Heart left ventricle (tissue), 13 donors: Measurements from ENCODE around the gene INPP1.

Experiments
- CTCF ChIP-seq, 12 donors: fragments of 200-600 bp; sonication (generic) in 4 of 12; IDR thresholded peaks; one replicate each; pipeline versions ENCODE4 v1.5.0 to v1.8.0; 2018 to 2022; ENCODE audit warnings: antibody characterized with exemption in 12 of 12, mild to moderate bottlenecking in 5 of 12
- POLR2A ChIP-seq, 2 donors: fragments of 450-650 bp; IDR thresholded peaks; one replicate each; pipeline ENCODE4 v1.6.1; 2017; ENCODE audit warnings: antibody characterized with exemption in 2 of 2, mild to moderate bottlenecking in 2 of 2, moderate library complexity in 2 of 2
- donor health status: ischemic (EF 13 %, LVEDD 7.1; RV severe dilation, severe dysfunction).
- donor health status: DM: no; HTN: yes; CAD: no.
- donor health status: DM: no; HTN: no; CAD: no.
- donor health status: ischemic (EF 25% LVEDD 6.9; RV normal size, moderate dysfunction).
- donor health status: ischemic (EF 25% LVEDD 5.7; RV mildly dilated, moderate dysfunction).
- donor health status: ischemic (EF 35%, LVEDD 5.7; RV mildly dilated, moderate dysfunction).
- donor health status: nonischemic (EF 11% LVEDD 7.7; RV severe dilation, severe dysfunction).
- donor health status: DM: yes; HTN: yes; CAD: no.
- donor health status: PGD.
- donor health status: ischemic (EF 29% LVEDD 5.4; RV normal size, mild dysfunction).
- donor health status: nonischemic (EF 23%, LVEDD 6.1; RV moderate dilation, normal function).

DNA sequence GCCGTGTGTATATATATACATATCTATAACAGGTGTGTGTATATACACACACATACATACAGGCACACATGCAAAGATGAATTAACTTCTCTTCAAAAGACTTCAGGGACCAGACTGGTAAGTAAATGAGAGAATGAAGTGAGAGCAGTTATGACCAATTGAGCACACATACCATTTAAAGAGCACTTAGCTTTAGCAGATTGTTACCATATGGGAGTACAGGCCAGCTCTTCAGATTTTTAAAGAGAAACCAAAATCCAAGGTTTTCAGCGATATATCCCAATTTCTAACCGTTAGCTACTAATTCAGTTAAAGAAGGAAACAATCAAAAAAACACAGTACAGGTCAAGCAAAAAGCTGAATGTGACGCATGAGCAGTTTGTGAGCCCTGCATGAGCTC lies 23.7 kb downstream of the INPP1 start:
- no peak for TF ChIP-seq CTCF (IDR thresholded peaks at IDR 0.05)
- TF ChIP-seq POLR2A (IDR thresholded peaks at IDR 0.05), result no peak
